Mesenchymal stem cell (in vitro differentiated cells and primary cell): Measurements from ENCODE around the gene KCNK4. TPM values are rescaled to one million over a fixed set of nuclear protein-coding genes. Genes with fewer than 3 reads are reported as not detected.
A peak's percentile ranks its signal among the peaks of the same experiment; 100 is the strongest.

Experiments used
- DNase-seq: peaks from one replicate; pipeline ENCODE4 v3.0.0-alpha.2; 2013
- H2AFZ ChIP-seq: one replicate; pipeline ENCODE4 v1.6.1; 2013; ENCODE audit warnings: low read depth, mild to moderate bottlenecking, control low read depth, inconsistent platforms, low read length, moderate library complexity
- H2AK5ac ChIP-seq: 2 replicates; pipeline ENCODE4 v1.6.1; 2013; ENCODE audit warnings: low read length, moderate library complexity, mild to moderate bottlenecking, inconsistent platforms; ENCODE audit not compliant: severe bottlenecking
- H2BK120ac ChIP-seq: one replicate; pipeline ENCODE4 v1.6.1; 2013; ENCODE audit warnings: low read depth, mild to moderate bottlenecking, inconsistent platforms, low read length, moderate library complexity
- H2BK12ac ChIP-seq, 2 experiments: one replicate each; pipeline ENCODE4 v1.6.1; 2013; ENCODE audit warnings: inconsistent platforms in 2 of 2, low read length in 2 of 2, mild to moderate bottlenecking in 2 of 2, moderate library complexity in 2 of 2, control low read depth in 1 of 2
- H2BK15ac ChIP-seq: one replicate; pipeline ENCODE4 v1.6.1; 2013; ENCODE audit warnings: mild to moderate bottlenecking, low read depth, inconsistent platforms; ENCODE audit not compliant: poor library complexity, severe bottlenecking
- H2BK5ac ChIP-seq: 2 replicates; pipeline ENCODE4 v1.6.1; 2013; ENCODE audit warnings: low read depth, mild to moderate bottlenecking, low read length, control low read depth, inconsistent platforms; ENCODE audit not compliant: poor library complexity, severe bottlenecking
- H3K14ac ChIP-seq, 2 experiments: one replicate each; pipeline ENCODE4 v1.6.1; 2013; ENCODE audit warnings: inconsistent platforms in 2 of 2, low read length in 2 of 2, control low read depth in 1 of 2, mild to moderate bottlenecking in 1 of 2, moderate library complexity in 1 of 2
- H3K18ac ChIP-seq, 2 experiments: one replicate each; pipeline ENCODE4 v1.6.1; 2013; ENCODE audit warnings: inconsistent platforms in 2 of 2, low read length in 2 of 2, control low read depth in 1 of 2, low read depth in 1 of 2, mild to moderate bottlenecking in 1 of 2
- H3K23ac ChIP-seq, 2 experiments: one replicate each; pipeline ENCODE4 v1.6.1; 2013; ENCODE audit warnings: inconsistent platforms in 2 of 2, low read length in 2 of 2, mild to moderate bottlenecking in 2 of 2, moderate library complexity in 2 of 2, control low read depth in 1 of 2
- H3K27ac ChIP-seq: 2 replicates; pipeline ENCODE4 v1.5.1; 2013; ENCODE audit warnings: mild to moderate bottlenecking, moderate library complexity, low read length, control low read depth, inconsistent platforms; ENCODE audit not compliant: poor library complexity, severe bottlenecking
- H3K27me3 ChIP-seq, 2 experiments: 2 replicates each; pipeline versions ENCODE4 v1.6.1 to v1.7.0; 2013; ENCODE audit warnings: low read length in 2 of 2, mild to moderate bottlenecking in 2 of 2, moderate library complexity in 2 of 2, control low read depth in 1 of 2, inconsistent platforms in 1 of 2; ENCODE audit not compliant: control insufficient read depth in 1 of 2, insufficient read depth in 1 of 2
- H3K36me3 ChIP-seq, 2 experiments: 2 replicates each; pipeline versions ENCODE4 v1.6.1 to v1.7.0; 2013; ENCODE audit warnings: low read length in 2 of 2, control low read depth in 1 of 2, inconsistent platforms in 1 of 2, low read depth in 1 of 2, mild to moderate bottlenecking in 1 of 2; ENCODE audit not compliant: insufficient read depth in 2 of 2, control insufficient read depth in 1 of 2
- H3K4ac ChIP-seq, 2 experiments: one replicate each; pipeline ENCODE4 v1.6.1; 2013; ENCODE audit warnings: inconsistent platforms in 2 of 2, low read length in 2 of 2, mild to moderate bottlenecking in 2 of 2, moderate library complexity in 2 of 2, control low read depth in 1 of 2, low read depth in 1 of 2
- H3K4me1 ChIP-seq: 2 replicates; pipeline ENCODE4 v1.6.1; 2013; ENCODE audit warnings: low read depth, low read length, control low read depth; ENCODE audit not compliant: control insufficient read depth, insufficient read depth
- H3K4me2 ChIP-seq: 2 replicates; pipeline ENCODE4 v1.6.1; 2013; ENCODE audit warnings: low read length, mild to moderate bottlenecking, inconsistent platforms; ENCODE audit not compliant: poor library complexity, severe bottlenecking
- H3K4me3 ChIP-seq, 2 experiments: 2 replicates each; pipeline versions ENCODE4 v1.5.1 to v1.7.0; 2013; ENCODE audit warnings: low read length in 2 of 2, mild to moderate bottlenecking in 2 of 2, control low read depth in 1 of 2, low read depth in 1 of 2; ENCODE audit not compliant: insufficient read depth in 1 of 2
- H3K79me1 ChIP-seq: replicated peaks from 2 replicates; pipeline ENCODE4 v1.6.1; 2013; ENCODE audit warnings: mild to moderate bottlenecking, control low read depth, low read length, inconsistent platforms; ENCODE audit not compliant: poor library complexity, severe bottlenecking
- H3K9ac ChIP-seq: 2 replicates; pipeline ENCODE4 v1.7.0; 2013; ENCODE audit warnings: mild to moderate bottlenecking, low read length, moderate library complexity
- H3K9me3 ChIP-seq: 2 replicates; pipeline ENCODE4 v1.7.0; 2013; ENCODE audit warnings: mild to moderate bottlenecking, low read length; ENCODE audit not compliant: control insufficient read depth
- H4K8ac ChIP-seq: one replicate; pipeline ENCODE4 v1.6.1; 2013; ENCODE audit warnings: inconsistent platforms, mild to moderate bottlenecking, low read length, moderate library complexity
- H4K91ac ChIP-seq: one replicate; pipeline ENCODE4 v1.6.1; 2013; ENCODE audit warnings: mild to moderate bottlenecking, low read length, inconsistent platforms
- WGBS: methylation state at CpG from one replicate; pipeline ENCODE4 v1.1.7; 2013; ENCODE audit warnings: mixed read lengths; 5-methylcytosine and 5-hydroxymethylcytosine counted together
- polyA plus RNA-seq, 2 experiments: library from polyadenylated mRNA; stranded (reverse); fragments of 200-250 nt; gene quantifications; one replicate each; pipeline ENCODE4 v1.2.3, GENCODE V29; 2013

Gene KCNK4
- not detected for polyA plus RNA-seq (2013, experiment 1 of 2)
- not detected for polyA plus RNA-seq (2013, experiment 2 of 2)

DNA sequence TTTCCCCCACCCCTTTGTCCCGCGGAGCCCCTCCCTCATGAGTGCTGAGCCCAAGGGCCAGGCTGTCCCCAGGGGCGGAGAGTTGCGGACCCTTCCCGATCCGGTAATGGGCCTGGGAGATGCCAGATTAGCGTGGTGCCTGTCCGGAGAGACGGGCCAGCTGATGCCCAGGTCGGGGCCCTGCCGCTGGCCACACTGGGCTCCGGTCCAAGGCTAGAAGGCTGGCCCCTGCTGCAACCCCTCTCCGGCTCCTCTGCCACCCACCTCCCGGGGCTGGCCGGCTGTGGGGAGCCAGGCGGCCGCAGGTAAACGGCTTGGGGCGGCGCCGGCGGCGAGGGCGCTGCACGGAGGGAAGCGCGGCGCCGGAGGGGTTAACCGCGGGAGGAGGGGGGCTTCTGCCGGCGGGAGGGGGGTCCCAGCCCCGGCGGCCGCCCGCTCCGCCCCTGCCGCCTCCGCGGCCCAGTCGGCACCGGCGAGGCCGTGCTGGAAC is at the start of gene KCNK4:
KCNK4 (plus strand) TSS at position 41 of the 490 bp plus-strand sequence. CDS start 1,717 bp downstream, outside the sequence.
- 2% methylated on average over 35 of the region's 45 CpGs for WGBS
- Histone ChIP-seq H4K91ac (no peak within 1 kb of the TSS), H2AK5ac (no peak within 1 kb of the TSS), H3K18ac (no peak within 1 kb of the TSS), H3K4ac (no peak within 1 kb of the TSS), H3K9ac (peak within 1 kb of the TSS; percentile 29), H3K36me3 (peaks cover 0 to 28% of the 10 kb centered on the region in 2 experiments), H2BK120ac (no peak within 1 kb of the TSS), H3K9me3 (no peaks in the 10 kb centered on the region), H3K4me1 (peaks cover 29% of the 10 kb centered on the region), H2BK12ac (no peak within 1 kb of the TSS), H2AFZ (no peak within 1 kb of the TSS), H3K23ac (peak within 1 kb of the TSS in 1 of 2 experiments; percentile 70), H3K4me2 (peak within 1 kb of the TSS; percentile 92), H3K79me1 (peaks cover 19% of the 10 kb centered on the region), H3K27ac (no peak within 1 kb of the TSS), H2BK15ac (no peak within 1 kb of the TSS), H2BK5ac (no peak within 1 kb of the TSS), H3K27me3 (peaks cover 52 to 55% of the 10 kb centered on the region in 2 experiments), H3K4me3 (peak within 1 kb of the TSS; percentile 40 to 56), H4K8ac (no peak within 1 kb of the TSS), H3K14ac (peak within 1 kb of the TSS in 1 of 2 experiments; percentile 71)
- no peak for DNase-seq

DNA sequence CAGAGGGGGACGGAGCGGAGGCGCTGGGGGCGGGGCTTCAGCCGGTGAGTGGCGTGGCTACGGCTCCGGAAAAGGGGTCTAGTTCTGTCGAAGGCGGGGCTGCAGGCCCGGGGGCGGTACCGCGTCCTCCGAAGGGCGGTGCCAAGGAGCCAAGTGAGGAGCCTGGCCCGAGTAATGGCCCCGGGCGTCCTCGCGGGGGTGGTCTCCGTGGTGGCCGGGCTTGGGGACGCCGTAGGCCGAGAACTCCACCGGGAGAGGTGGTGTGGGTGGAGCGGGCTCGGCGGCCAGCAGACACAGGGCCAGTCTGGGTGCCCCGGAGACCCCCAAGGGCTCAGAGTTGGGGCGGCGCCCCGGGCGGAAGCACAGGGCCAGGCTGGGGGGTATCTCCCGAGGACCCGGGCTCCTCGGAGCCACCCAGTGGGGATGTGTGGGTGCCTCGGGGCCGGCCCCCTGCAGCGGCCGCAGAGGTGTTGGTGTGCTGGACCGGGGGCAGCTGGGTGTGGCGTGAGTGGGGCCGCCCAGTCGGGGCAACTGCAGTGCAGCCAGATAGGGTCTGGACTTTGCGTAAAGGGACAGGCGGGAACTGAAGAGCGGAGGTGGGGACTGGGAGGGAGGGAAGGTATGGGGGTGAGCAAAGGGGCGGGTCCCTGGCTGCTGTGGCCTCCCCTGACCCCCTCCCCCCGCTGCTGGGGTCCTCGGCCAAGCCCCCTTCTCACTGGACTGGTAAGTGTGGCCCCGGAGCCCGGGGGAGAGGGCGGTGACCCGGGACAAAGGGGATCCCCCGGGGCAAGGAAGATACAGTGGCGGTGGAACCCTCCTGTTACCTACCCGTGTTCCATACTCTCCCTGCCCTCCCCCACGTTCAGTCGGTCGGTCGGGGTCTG is 49.4 kb upstream of the KCNK4 start:
- Histone ChIP-seq H2BK5ac (peak overlapping the region; percentile 54), H2BK12ac (peak overlapping the region in 1 of 2 experiments; percentile 65)
- WGBS: under 1% methylated on average over 47 of the region's 63 CpGs

DNA sequence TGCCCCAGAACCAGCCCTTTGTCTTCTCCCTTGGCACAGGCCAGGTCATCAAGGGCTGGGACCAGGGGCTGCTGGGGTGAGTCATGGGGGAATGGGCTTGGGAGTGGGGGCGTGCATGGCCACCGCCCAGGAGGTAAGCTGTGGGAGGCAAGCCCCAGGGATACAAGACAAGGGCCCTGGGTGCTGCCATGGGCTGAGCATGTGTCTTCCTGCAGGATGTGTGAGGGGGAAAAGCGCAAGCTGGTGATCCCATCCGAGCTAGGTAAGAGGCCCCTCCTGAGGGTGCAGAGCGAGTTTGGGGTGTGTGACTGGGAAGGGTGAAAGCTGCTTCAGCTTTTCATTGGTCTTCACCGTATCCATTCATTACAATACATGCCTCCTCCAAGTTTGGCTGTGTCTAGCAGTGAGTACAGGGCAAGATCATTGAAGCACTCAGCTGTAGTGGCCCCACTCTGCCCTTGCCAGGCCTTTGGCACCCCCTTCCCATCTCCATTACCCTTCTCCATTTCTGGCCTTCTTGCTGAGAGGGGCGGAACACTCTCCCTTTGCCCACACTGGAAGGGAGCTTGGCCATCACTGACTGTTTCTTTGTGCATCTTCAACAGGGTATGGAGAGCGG is 47.8 kb upstream of the KCNK4 start:
- H3K4me1 ChIP-seq: peaks cover 41% of the 10 kb centered on the region
- no peak overlapping the region for H4K8ac ChIP-seq
- no peak overlapping the region for H4K91ac ChIP-seq
- peaks cover 29 to 38% of the 10 kb centered on the region in 2 experiments for H3K36me3 ChIP-seq
- no peak overlapping the region for H2BK15ac ChIP-seq
- no peak overlapping the region for H3K18ac ChIP-seq
- peak overlapping the region; percentile 91 for H3K9ac ChIP-seq
- H3K4ac ChIP-seq: no peak overlapping the region
- H2BK120ac ChIP-seq: no peak overlapping the region
- no peak overlapping the region for H2AK5ac ChIP-seq
- H3K4me3 ChIP-seq: peak overlapping the region in 1 of 2 experiments; percentile 89
- DNase-seq: no peak
- H3K23ac ChIP-seq: peak overlapping the region in 1 of 2 experiments; percentile 61
- H3K27ac ChIP-seq: peak overlapping the region; percentile 0
- H2AFZ ChIP-seq: no peak overlapping the region
- H3K9me3 ChIP-seq: no peaks in the 10 kb centered on the region
- 81% methylated on average over 5 of the region's 8 CpGs for WGBS
- H3K79me1 ChIP-seq: peaks cover 9% of the 10 kb centered on the region
- H3K27me3 ChIP-seq: no peaks in the 10 kb centered on the region
- no peak overlapping the region for H2BK5ac ChIP-seq
- no peak overlapping the region for H2BK12ac ChIP-seq
- H3K14ac ChIP-seq: peak overlapping the region in 1 of 2 experiments; percentile 33
- no peak overlapping the region for H3K4me2 ChIP-seq

More for the DNA sequence above, 49.4 kb upstream of the KCNK4 start:
- H3K4ac ChIP-seq: peak overlapping the region; percentile 40 to 98
- H3K36me3 ChIP-seq: peaks cover 42 to 51% of the 10 kb centered on the region in 2 experiments
- peaks cover 17% of the 10 kb centered on the region for H3K79me1 ChIP-seq
- H3K4me2 ChIP-seq: peak overlapping the region; percentile 95
- peak overlapping the region; percentile 59 for H2AK5ac ChIP-seq
- H4K8ac ChIP-seq: peak overlapping the region; percentile 78
- no peak overlapping the region for H2AFZ ChIP-seq
- peak overlapping the region in 1 of 2 experiments; percentile 10 for H3K23ac ChIP-seq
- peak overlapping the region; percentile 14 to 90 for H3K18ac ChIP-seq
- peak overlapping the region; percentile 82 for H2BK120ac ChIP-seq
- H4K91ac ChIP-seq: peak overlapping the region; percentile 89
- peak overlapping the region; percentile 36 for H3K27ac ChIP-seq
- no peaks in the 10 kb centered on the region for H3K9me3 ChIP-seq
- peaks cover 37% of the 10 kb centered on the region for H3K4me1 ChIP-seq
- H3K27me3 ChIP-seq: no peaks in the 10 kb centered on the region
- peak overlapping the region; percentile 91 for H3K9ac ChIP-seq
- H2BK15ac ChIP-seq: peak overlapping the region; percentile 99
- H3K4me3 ChIP-seq: peak overlapping the region; percentile 74 to 89
- peak; percentile 59 for DNase-seq
- peak overlapping the region in 1 of 2 experiments; percentile 82 for H3K14ac ChIP-seq
